IPS-18a (cell line): ENCODE results near the gene ACOX2.

Experiments
- H3K27ac ChIP-seq: one replicate; pipeline ENCODE4 v1.5.1; 2013; ENCODE audit warnings: low read length
- H3K27me3 ChIP-seq: one replicate; pipeline ENCODE4 v1.6.1; 2013; ENCODE audit warnings: mild to moderate bottlenecking, low read length; ENCODE audit not compliant: control insufficient read depth, insufficient read depth
- H3K36me3 ChIP-seq: one replicate; pipeline ENCODE4 v1.6.1; 2013; ENCODE audit warnings: low read depth, low read length; ENCODE audit not compliant: control insufficient read depth
- H3K4me1 ChIP-seq: one replicate; pipeline ENCODE4 v1.6.1; 2013; ENCODE audit warnings: low read depth, low read length; ENCODE audit not compliant: control insufficient read depth
- H3K4me3 ChIP-seq: one replicate; pipeline ENCODE4 v1.5.1; 2013; ENCODE audit warnings: low read length
- H3K9ac ChIP-seq: one replicate; pipeline ENCODE4 v1.6.1; 2013; ENCODE audit warnings: mild to moderate bottlenecking, low read length, moderate library complexity
- H3K9me3 ChIP-seq: one replicate; pipeline ENCODE4 v1.6.1; 2013; ENCODE audit warnings: low read depth, low read length; ENCODE audit not compliant: control insufficient read depth

Gene ACOX2

DNA sequence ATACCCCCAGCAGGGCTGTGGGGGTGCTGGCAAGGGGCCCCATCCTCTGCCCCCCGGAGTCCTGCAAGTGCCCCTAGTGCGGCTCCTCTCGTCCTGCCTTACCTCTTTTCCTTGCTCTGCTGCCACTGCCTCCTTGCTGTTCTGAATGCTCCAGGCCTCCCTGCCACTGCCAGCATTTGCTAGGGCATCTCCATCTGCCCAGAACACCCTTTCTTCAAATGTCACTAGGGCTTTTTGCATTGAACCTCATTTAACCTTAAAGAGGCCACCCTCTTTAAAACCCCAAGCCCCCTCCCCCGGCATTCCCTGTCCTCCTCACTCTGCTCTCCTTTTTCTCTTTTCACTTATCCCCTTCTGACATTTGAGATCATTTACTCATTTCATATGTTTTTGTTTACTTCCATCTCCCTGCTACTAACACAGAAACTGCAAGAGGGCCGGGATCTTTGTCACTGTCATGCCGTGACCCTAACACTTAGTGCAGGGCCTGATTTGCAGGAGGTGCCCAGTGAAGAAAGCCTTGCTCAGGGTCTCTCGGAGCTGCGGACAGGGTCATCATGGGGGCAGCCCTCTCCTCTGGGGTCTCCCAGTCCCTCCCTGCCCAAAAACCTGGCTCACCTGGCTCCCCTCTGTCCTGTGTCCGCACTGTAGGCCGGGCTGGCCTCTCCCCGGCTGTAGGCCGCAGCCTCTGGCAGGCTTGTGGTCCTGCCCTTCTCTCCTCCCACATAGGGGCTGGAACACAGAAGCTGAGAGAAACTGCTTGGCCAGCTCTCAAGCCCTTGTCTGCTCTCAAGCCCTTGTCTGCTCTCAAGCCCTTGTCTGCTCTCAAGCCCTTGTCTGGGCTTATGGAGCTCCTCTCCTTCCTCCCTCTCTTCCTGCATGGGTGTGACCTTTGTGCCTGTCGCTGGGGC lies at the start of gene ACOX2:
ACOX2 (minus strand) TSS at position 690 of the 911 bp plus-strand sequence. CDS start 2,084 bp downstream, outside the sequence.
- H3K4me3 ChIP-seq, result no peak within 1 kb of the TSS
- H3K27ac ChIP-seq, result no peak within 1 kb of the TSS
- no peak within 1 kb of the TSS for H3K9ac ChIP-seq

DNA sequence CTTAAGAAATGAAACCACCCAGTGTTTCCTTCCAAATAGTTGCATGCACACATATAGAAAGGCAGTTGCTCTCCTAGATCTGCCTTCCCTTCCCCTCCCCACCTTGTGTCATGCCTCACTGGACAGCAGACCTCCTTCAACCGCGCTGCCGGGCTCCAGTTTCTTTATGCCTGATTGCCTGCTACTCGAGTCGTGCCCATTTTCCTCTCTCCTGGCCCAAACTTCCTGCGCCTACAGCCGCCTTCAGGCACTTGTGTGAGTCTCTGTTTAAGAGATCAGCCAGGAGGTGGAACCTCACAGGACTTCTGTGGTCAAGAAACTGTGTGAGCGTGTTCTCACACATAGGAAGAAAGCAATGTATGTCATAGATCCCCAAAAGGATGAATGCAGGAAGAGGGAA lies 49.0 kb upstream of the ACOX2 start:
- H3K36me3 ChIP-seq, result no peaks in the 10 kb centered on the region
- H3K4me3 ChIP-seq, result no peak overlapping the region
- no peak overlapping the region for H3K9ac ChIP-seq
- H3K4me1 ChIP-seq, result peaks cover 16% of the 10 kb centered on the region
- H3K27me3 ChIP-seq, result peaks cover 47% of the 10 kb centered on the region
- H3K27ac ChIP-seq, result no peak overlapping the region
- no peaks in the 10 kb centered on the region for H3K9me3 ChIP-seq

More for the DNA sequence above, at the start of gene ACOX2:
- H3K9me3 ChIP-seq, result no peaks in the 10 kb centered on the region
- H3K4me1 ChIP-seq, result peaks cover 5% of the 10 kb centered on the region
- no peaks in the 10 kb centered on the region for H3K27me3 ChIP-seq
- no peaks in the 10 kb centered on the region for H3K36me3 ChIP-seq

DNA sequence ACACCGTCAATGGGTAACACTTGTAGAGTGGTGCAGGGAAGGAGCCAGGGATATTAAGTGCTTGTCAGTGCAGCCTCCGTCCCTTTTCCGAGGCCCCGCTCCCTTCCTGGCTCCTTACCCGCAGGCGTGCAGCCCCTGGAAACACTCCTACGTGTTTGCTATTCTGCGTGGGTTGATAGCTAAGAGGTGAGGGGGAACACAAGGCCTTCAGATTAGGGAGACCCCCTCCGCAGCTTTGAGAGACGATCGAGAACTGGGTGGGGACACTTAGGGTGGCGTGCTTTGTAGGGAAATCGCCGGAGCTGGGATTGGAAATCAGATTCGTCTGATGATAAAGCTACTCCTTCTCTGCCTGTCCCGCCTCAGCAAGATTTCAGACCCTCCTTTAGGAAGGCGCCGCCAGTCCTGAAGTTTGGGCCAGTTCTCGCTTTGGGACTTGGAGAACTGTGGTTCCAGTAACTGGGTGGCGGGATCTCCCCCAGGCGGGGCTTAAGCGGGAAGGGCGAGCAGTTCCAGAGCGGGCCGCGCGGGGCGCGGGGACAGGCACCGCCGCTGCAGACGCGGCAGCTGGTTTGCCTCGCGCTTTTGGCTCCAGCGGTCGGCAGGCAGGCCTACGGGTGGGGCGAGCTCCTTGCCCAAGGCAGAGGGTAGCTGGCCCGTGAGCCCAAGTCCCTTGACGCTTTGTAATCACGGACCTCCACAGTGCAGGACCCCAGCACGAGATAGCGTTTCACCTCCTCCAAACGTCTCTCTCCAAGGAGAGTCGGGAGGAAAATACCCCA lies 48.2 kb upstream of the ACOX2 start:
- H3K9ac ChIP-seq, result no peak overlapping the region
- H3K9me3 ChIP-seq, result no peaks in the 10 kb centered on the region
- H3K27ac ChIP-seq, result no peak overlapping the region
- peaks cover 47% of the 10 kb centered on the region for H3K27me3 ChIP-seq
- peaks cover 20% of the 10 kb centered on the region for H3K4me1 ChIP-seq
- peak overlapping the region; percentile 47 for H3K4me3 ChIP-seq
- H3K36me3 ChIP-seq, result no peaks in the 10 kb centered on the region

DNA sequence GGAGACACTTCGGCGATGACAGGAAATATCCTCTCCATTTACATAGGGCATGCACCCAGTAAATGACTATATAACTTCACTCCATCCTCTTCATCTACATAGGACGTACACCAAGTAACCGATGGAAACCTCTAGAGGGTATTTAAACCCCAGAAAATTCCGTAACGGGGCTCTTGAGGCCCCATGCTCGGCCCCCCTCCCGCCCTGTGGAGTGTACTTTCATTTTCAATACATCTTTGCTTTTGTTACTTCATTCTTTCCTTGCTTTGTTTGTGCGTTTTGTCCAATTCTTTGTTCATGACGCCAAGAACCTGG lies 47.7 kb upstream of the ACOX2 start:
- peaks cover 47% of the 10 kb centered on the region for H3K27me3 ChIP-seq
- no peak overlapping the region for H3K27ac ChIP-seq
- no peak overlapping the region for H3K9ac ChIP-seq
- H3K9me3 ChIP-seq, result no peaks in the 10 kb centered on the region
- no peak overlapping the region for H3K4me3 ChIP-seq
- H3K36me3 ChIP-seq, result no peaks in the 10 kb centered on the region
- peaks cover 20% of the 10 kb centered on the region for H3K4me1 ChIP-seq

DNA sequence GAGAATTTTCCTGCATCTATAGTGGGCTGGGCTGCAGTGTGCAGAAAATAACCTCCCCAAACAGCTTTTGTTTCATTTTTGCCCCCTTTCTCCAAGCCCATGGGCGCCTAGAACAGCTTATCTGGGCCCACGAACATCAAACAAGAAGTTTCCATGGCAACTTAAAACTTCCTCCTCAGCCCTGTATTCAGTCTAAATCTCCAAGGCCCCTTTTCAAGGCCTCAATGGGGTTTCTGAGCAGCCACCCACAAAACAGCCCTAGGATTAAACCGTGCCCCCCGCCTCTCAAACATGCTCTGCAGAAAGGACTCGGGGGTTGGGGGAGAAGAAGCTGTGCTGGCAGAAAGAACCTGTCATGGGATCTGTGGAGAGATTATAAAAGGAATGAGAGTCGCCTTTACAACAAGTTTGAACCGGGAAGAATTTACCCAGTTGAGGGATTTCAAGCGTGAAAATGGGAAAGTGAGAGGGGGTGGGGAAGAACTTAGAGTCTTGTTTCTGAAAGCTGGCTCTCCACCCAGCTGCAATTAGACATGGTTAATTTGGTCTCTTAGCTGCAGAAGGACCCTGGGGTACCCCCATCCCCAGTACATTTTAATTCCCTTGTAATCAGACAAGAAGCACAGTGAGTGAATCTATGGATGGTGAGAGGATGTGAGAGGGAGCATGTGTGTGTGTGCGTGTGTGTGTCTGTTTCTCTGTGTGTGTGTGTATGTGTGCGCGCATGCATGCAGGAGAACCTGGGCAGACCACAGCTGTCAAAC lies 44.5 kb upstream of the ACOX2 start:
- Histone ChIP-seq H3K9me3 (no peaks in the 10 kb centered on the region), H3K36me3 (no peaks in the 10 kb centered on the region), H3K27me3 (peaks cover 30% of the 10 kb centered on the region), H3K4me3 (no peak overlapping the region), H3K4me1 (peaks cover 28% of the 10 kb centered on the region), H3K9ac (peak overlapping the region; percentile 38), H3K27ac (peak overlapping the region; percentile 39)

- H3K4me1 ChIP-seq, result peaks cover 28% of the 10 kb centered on the region
- H3K9ac ChIP-seq, result peak overlapping the region; percentile 38
- H3K27ac ChIP-seq, result peak overlapping the region; percentile 39
- H3K36me3 ChIP-seq, result no peaks in the 10 kb centered on the region
- H3K27me3 ChIP-seq, result peaks cover 24% of the 10 kb centered on the region
- no peak overlapping the region for H3K4me3 ChIP-seq
- H3K9me3 ChIP-seq, result no peaks in the 10 kb centered on the region
Measured at GRCh38 chr3:58580826-58581327, 43.9 kb upstream of the ACOX2 start.

DNA sequence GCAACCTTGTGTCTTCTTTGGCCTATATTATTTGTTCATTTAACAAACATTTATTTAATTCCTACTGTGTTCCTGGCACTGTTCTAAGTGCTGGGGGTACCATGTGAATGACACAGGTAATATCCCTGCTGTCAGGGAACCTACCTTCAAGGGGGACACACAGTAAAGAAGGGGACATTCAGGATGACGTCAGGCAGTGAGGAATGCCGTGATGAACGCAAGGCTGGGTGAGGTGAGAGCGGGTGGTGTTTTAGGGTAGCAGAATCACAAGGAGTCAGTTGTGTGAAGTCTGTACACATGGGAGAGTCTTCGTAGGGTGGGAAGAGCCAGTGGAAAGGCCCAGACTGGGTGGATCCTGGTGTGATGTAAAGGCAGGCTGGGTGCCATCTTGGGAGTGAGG lies 41.9 kb upstream of the ACOX2 start:
- no peaks in the 10 kb centered on the region for H3K9me3 ChIP-seq
- H3K9ac ChIP-seq, result no peak overlapping the region
- H3K4me1 ChIP-seq, result peaks cover 25% of the 10 kb centered on the region
- H3K36me3 ChIP-seq, result no peaks in the 10 kb centered on the region
- H3K4me3 ChIP-seq, result no peak overlapping the region
- peaks cover 4% of the 10 kb centered on the region for H3K27me3 ChIP-seq
- H3K27ac ChIP-seq, result no peak overlapping the region

DNA sequence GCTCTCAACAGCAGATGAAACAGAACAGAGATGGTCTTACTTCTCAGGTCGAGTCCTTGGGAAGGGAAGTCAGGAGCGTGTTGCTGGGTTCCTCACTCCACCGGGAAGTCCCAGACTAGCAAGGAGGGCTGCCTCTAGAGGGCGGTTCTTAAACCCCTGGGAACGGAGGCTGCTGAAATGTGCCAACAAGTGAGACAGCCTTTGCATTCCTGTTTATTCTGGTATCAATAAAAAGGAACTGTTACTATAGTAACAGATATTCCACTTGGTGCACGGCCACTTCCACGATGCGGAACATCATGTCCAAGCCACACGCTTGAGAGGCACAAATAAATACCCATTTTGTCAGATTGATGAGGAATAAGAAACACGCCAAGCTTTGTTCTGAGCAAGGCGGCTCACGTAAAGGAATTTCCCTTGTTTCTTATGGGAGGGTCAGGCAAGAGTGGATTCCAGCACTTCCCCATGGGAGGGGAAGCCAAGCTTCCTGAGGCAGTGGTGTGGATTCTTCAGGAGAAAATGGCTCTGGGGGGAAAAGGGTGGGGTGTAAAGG lies 40.4 kb upstream of the ACOX2 start, which contains the start of gene FAM107A:
FAM107A (minus strand) TSS at position 123 of the 553 bp plus-strand sequence. CDS start 7,531 bp downstream, outside the sequence.
- no peaks in the 10 kb centered on the region for H3K27me3 ChIP-seq
- H3K9ac ChIP-seq, result no peak within 1 kb of the TSS
- no peak within 1 kb of the TSS for H3K27ac ChIP-seq
- H3K4me1 ChIP-seq, result peaks cover 25% of the 10 kb centered on the region
- H3K36me3 ChIP-seq, result no peaks in the 10 kb centered on the region
- no peak within 1 kb of the TSS for H3K4me3 ChIP-seq
- no peaks in the 10 kb centered on the region for H3K9me3 ChIP-seq

- Histone ChIP-seq H3K27ac (no peak overlapping the region), H3K36me3 (no peaks in the 10 kb centered on the region), H3K27me3 (no peaks in the 10 kb centered on the region), H3K4me1 (peaks cover 19% of the 10 kb centered on the region), H3K9ac (no peak overlapping the region), H3K4me3 (no peak overlapping the region), H3K9me3 (no peaks in the 10 kb centered on the region)
Measured at GRCh38 chr3:58576716-58577115, 39.7 kb upstream of the ACOX2 start.

- no peak overlapping the region for H3K27ac ChIP-seq
- H3K4me3 ChIP-seq, result no peak overlapping the region
- H3K9ac ChIP-seq, result no peak overlapping the region
- peaks cover 13% of the 10 kb centered on the region for H3K4me1 ChIP-seq
- no peaks in the 10 kb centered on the region for H3K27me3 ChIP-seq
- H3K9me3 ChIP-seq, result no peaks in the 10 kb centered on the region
- no peaks in the 10 kb centered on the region for H3K36me3 ChIP-seq
Measured at GRCh38 chr3:58575971-58576652, 39.1 kb upstream of the ACOX2 start.
